ENCODE results near the gene CPLX4. TPM values are rescaled to one million over a fixed set of nuclear protein-coding genes. Genes with fewer than 3 reads are reported as not detected.

CPLX4 gene
- total RNA-seq, 1 donor from 2014 or later = not detected

DNA sequence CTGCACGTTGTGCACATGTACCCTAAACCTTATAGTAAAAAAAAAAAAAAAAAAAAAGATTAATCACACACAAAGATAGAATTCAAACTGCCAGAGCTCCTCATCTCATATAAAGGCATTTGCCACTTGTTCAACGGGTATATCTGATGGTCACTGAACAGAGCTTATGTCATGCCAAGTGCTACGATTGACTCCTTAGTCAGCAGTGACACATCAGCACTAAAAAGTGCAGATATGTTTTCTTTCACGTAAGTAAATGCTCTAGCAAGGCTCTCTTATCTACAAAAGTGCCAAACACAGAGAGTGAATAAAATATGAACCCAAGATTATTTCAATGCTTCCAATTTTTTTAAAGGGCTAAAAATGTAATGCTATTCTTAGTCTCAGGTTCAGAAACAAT is 39.5 kb upstream of the CPLX4 start:
- DNase-seq (ENCODE audit: low spot score, unreplicated experiment) = no peak
- Mint-ChIP-seq H3K4me1 (ENCODE audit: low read depth) (peaks cover 15% of the 10 kb centered on the region), H3K4me3 (ENCODE audit: low read depth) (peak overlapping the region; percentile 93), H3K27me3 (no peaks in the 10 kb centered on the region), H3K9me3 (ENCODE audit: low read depth) (no peaks in the 10 kb centered on the region), H3K27ac (peak overlapping the region; percentile 99), H3K36me3 (ENCODE audit: insufficient read depth) (peaks cover 9% of the 10 kb centered on the region)
- TF ChIP-seq, protein P1, sequence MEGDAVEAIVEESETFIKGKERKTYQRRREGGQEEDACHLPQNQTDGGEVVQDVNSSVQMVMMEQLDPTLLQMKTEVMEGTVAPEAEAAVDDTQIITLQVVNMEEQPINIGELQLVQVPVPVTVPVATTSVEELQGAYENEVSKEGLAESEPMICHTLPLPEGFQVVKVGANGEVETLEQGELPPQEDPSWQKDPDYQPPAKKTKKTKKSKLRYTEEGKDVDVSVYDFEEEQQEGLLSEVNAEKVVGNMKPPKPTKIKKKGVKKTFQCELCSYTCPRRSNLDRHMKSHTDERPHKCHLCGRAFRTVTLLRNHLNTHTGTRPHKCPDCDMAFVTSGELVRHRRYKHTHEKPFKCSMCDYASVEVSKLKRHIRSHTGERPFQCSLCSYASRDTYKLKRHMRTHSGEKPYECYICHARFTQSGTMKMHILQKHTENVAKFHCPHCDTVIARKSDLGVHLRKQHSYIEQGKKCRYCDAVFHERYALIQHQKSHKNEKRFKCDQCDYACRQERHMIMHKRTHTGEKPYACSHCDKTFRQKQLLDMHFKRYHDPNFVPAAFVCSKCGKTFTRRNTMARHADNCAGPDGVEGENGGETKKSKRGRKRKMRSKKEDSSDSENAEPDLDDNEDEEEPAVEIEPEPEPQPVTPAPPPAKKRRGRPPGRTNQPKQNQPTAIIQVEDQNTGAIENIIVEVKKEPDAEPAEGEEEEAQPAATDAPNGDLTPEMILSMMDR (IDR thresholded peaks at IDR 0.05; ENCODE audit: unreplicated experiment) = no peak

DNA sequence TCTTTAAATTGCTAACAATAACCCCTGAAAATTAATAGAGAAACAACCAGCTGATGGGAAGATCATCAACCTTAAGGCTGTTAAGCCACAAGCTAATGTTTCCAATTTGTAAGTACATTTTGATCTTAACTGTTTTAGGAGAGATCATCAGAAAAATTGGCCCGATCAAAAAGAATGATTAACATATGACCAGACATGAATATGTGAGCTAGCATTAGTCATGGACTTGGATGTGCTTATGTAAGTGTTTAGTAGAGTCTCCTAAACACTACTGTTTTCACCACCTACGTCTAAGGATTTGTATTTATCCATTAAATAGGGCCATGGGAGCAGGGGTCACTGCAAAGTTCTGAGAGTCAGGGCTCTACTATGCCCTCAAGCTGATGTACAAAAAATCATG is 36.3 kb upstream of the CPLX4 start:
- TF ChIP-seq, protein P1 (IDR thresholded peaks at IDR 0.05; ENCODE audit: unreplicated experiment) = no peak

GRCh38 chr18:59353079-59353680 is 34.7 kb upstream of the CPLX4 start:
- TF ChIP-seq, protein P1 (IDR thresholded peaks at IDR 0.05; ENCODE audit: unreplicated experiment) = no peak
- peaks cover 14% of the 10 kb centered on the region for H3K4me1 Mint-ChIP-seq (ENCODE audit: low read depth)
- no peak for DNase-seq (ENCODE audit: low spot score, unreplicated experiment)
- no peaks in the 10 kb centered on the region for H3K9me3 Mint-ChIP-seq (ENCODE audit: low read depth)
- H3K4me3 Mint-ChIP-seq (ENCODE audit: low read depth) = no peak overlapping the region
- H3K27me3 Mint-ChIP-seq = no peaks in the 10 kb centered on the region
- no peak overlapping the region for H3K27ac Mint-ChIP-seq
- peaks cover 27% of the 10 kb centered on the region for H3K36me3 Mint-ChIP-seq (ENCODE audit: insufficient read depth)

More for the DNA sequence above, 36.3 kb upstream of the CPLX4 start:
- Mint-ChIP-seq H3K9me3 (ENCODE audit: low read depth) (no peaks in the 10 kb centered on the region), H3K4me1 (ENCODE audit: low read depth) (peaks cover 15% of the 10 kb centered on the region), H3K36me3 (ENCODE audit: insufficient read depth) (peaks cover 21% of the 10 kb centered on the region), H3K27me3 (no peaks in the 10 kb centered on the region), H3K4me3 (ENCODE audit: low read depth) (no peak overlapping the region), H3K27ac (no peak overlapping the region)
- DNase-seq (ENCODE audit: low spot score, unreplicated experiment) = no peak

- H3K27ac Mint-ChIP-seq = peak overlapping the region; percentile 19
- peaks cover 9% of the 10 kb centered on the region for H3K4me1 Mint-ChIP-seq (ENCODE audit: low read depth)
- no peak for DNase-seq (ENCODE audit: low spot score, unreplicated experiment)
- no peak overlapping the region for H3K4me3 Mint-ChIP-seq (ENCODE audit: low read depth)
- TF ChIP-seq, protein P1 (IDR thresholded peaks at IDR 0.05; ENCODE audit: unreplicated experiment) = no peak
- no peaks in the 10 kb centered on the region for H3K9me3 Mint-ChIP-seq (ENCODE audit: low read depth)
- peaks cover 33% of the 10 kb centered on the region for H3K36me3 Mint-ChIP-seq (ENCODE audit: insufficient read depth)
- no peaks in the 10 kb centered on the region for H3K27me3 Mint-ChIP-seq
Observed at GRCh38 chr18:59352250-59352855, 33.9 kb upstream of the CPLX4 start.

DNA sequence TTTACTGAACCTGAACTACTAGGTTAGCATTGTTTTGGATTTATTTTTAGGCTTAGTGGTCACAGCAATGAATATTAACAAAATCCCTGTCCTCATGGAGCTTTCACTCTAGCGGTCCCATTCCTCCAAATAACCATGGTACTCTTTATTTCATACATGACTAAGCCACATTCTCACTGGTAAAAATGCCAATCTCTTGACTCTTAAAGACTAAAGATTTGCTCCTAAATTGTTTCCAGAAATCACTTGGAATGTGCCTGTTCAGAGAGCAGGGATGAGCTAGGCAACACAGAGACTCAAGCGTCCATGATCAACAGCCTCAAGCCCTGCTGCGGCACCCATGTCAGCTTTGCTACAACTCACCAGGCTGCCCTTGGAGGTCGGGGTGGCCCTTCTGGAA is 27.1 kb upstream of the CPLX4 start:
- Mint-ChIP-seq H3K9me3 (ENCODE audit: low read depth) (peaks cover 23% of the 10 kb centered on the region), H3K4me1 (ENCODE audit: low read depth) (peaks cover 6% of the 10 kb centered on the region), H3K27ac (no peak overlapping the region), H3K36me3 (ENCODE audit: insufficient read depth) (peaks cover 64% of the 10 kb centered on the region), H3K27me3 (no peaks in the 10 kb centered on the region), H3K4me3 (ENCODE audit: low read depth) (no peak overlapping the region)
- TF ChIP-seq, protein P1 (IDR thresholded peaks at IDR 0.05; ENCODE audit: unreplicated experiment) = no peak
- DNase-seq (ENCODE audit: low spot score, unreplicated experiment) = no peak

Data from progenitor cell of endocrine pancreas (in vitro differentiated cells).